ENCODE measurements around the gene ADD1.
"Not testable (repeated sequence)": the region's sequence is repeated elsewhere in the genome, so short reads cannot be mapped to it uniquely, and the experiment has no call there.

The ADD1 gene

DNA sequence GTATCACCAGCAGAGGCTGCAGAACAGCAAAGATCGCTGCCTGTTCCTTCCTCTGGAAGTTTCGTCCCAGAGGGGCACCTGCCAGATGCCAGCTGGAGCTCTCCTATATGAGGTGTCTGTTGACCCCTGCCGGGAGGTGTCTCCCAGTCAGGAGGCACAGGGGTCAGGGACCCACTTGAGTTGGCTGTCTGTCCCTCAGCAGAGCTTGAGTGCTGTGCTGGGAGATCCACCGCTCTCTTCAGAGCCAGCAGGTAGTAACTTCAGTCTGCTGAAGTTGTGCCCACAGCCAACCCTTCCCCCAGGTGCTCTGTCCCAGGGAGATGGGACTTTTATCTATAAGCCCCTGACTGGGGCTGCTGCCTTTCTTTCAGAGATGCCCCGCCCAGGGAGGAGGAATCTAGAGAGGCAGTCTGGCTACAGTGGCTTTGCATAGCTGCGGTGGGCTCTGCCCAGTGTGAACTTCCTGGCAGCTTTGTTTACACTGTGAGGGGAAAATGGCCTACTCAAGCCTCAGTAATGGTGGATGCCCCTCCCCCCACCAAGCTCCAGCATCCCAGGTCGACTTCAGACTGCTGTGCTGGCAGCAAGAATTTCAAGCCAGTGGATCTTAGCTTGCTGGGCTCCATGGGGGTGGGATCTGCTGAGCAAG, 78.9 kb downstream of the ADD1 start:
- not testable (repeated sequence) for DNase-seq (ENCODE audit: low read depth)

DNA sequence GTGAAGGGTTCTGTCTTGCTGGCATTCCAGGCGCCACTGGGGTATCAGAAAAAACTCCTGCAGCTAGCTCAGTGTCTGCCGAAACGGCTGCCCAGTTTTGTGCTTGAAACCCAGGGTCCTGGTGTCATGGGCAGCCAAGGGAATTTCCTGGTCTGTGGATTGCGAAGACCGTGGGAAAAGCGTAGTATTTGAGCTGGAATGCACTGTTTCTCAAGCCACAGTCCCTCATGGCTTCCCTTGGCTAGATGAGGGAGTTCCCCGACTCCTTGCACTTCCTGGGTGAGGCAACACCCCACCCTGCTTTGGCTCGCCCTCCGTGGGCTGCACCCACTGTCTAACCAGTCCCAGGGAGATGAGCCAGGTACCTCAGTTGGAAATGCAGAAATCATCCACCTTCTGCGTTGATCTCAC, 79.5 kb downstream of the ADD1 start:
- DNase-seq (ENCODE audit: low read depth), result peak; percentile 34

DNA sequence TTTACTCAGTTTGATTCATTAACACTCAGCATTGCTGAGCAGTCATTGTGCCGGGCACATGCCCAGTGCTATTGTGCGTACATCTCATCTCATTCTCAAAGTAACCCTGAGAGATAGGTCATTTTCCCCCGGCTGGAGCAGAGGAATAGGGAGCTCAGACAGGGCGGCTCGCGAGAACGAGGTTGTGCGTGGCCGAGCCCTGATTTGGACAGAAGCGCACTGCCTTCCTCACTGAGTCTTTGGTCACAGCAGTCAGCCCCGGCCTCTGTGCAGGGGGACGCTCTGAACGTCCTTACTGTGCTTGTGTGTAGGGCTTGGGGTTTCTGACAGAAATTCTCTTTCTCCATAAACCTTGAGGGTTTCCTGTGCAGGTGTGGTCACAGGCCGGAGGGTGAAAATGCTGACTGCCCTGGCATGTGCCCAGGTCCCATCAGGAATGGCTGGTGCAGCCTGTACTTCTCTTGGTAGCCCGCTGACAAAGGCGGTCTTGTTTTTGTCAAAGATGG, 80.1 kb downstream of the ADD1 start:
- DNase-seq (ENCODE audit: low read depth), result no peak

DNA sequence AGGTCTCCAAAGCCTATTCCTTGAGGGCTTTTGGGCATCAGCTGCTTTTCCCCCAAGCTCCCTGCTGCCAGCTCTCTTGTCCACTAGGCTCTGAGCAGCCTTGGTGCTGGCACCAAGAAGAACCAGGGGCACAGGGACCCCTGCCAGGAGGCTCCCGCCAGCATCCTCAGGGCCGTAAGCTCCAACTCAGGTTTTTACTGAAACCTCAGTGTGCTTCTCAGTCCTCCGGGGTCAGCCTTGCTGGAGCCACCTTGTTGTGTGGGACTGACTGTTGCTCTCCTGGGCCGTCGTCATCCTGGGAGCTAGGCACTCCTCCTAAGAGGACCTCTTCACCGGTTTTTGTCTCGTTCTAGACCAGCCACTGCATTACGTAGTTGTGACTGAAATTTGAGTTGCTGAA, 80.6 kb downstream of the ADD1 start:
- DNase-seq (ENCODE audit: low read depth), result no peak

DNA sequence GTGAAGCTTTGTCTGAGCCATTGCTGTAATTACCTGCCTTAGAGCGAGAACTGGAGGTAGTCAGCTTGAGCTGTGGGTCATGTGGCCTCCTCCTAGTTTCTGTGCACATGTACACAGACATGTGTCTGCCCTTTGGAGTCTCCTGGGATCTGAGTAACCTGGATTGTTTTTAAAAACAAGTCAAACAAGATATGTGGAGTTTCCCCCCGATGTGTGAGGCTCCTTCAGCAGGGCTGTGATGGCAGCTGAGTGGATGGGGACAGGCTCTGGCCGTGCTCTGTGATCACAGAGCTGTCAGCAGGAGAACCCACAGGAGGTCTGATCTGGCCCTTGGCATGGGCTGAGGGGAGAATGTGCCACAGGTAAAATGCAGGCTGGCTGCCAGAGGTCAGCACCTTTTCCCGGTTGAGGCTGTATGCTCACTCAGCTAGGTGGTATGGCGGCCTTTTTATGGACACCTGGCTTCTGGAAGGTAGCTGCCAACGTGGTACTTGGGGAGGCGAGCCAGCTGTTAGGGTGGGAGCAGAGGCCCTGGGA, 81.2 kb downstream of the ADD1 start:
- no peak for DNase-seq (ENCODE audit: low read depth)

DNA sequence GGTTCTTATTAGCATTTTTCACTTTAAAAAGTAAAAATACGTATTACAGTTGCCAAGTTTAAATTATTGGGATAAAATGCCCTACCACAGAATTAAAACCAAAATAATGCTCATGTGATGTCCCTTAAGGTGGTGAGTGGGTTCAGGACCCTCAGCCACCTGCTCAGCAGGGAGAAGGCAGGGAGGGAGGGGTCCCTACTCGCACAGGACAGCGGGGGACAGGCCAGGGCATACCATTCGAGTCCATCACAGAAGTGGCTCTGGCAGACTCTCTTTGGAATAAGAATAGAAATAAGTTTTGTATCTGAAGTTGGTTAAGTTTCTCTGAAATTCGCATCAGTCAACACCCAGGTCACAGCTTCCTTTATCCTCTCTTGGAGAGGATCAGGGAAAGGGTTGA, 81.9 kb downstream of the ADD1 start:
- no peak for DNase-seq (ENCODE audit: low read depth)

DNA sequence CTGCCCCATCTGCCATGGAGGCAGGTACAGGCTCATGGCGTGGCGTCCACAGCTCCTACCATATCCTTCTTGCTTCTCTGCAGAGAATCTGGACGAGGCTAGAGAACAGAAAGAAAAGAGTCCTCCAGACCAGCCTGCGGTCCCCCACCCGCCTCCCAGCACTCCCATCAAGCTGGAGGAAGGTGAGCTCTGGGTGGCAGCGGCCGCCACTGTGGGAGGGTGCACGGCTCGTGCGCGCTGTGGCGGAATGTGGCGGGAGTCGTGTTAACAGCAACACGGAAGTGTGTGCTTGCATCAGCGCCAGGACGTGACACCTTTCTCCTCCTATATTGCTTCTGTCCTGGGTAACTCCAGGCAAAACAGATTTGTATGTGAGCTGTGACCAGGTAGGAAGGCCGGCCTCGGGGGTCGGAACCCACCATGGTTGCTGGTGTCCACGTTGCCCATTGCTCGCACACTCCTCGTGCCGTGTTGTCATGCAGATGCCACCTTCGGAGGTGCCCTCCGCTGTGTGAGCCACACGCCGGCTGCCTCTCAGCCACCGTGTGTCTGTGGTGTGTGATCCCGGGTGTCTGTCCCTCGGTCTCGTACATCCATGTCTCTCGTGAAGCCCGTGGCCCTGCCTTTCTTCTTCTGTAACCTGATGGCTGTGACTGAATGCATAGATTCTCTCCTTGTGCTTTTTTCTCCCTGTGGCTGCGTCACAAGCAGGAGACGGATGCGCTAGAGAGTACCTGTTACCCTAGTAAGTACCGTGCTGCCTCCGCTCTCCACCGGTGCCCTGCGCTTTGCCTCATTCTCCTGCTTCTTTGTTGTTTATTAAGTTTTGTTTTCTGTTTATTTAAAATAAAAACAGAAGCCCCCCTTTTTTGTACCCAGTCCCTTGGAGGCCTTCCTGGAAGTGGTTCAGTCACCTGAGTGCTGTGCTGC, 82.6 kb downstream of the ADD1 start:
- no peak for DNase-seq (ENCODE audit: low read depth)

DNA sequence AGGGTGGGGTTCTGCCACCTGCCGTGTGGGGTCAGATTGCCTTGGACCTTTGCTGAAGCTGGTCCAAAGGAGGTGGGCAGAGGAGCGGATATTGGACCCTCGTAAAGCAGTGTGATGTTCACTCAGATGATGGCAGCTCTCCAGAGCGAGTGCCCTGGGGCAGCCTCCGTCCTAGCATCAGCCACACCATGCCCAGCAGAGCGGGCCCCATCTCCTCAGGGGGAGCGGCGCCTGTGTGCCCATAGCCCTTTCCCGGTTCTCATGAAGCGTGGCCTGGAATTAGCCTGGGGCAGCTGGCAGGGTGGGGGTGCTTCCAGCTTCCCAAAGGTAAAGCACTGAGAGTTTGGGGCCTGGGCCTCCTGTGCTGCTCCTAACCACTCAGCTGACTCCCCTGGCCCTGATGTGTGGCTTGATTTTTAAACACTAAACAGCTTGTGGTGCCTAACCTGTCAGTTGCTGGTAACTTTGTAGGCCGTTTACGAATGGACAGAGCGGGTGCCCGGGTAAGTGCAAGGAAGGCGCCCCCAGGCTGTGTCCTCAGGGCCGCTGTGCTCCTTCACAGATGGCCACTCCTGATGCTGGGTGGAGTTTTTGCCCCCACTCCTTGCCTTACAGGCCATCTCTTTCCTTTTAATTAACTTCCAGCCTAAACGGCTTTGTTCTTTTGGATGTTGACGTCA, 83.5 kb downstream of the ADD1 start:
- DNase-seq (ENCODE audit: low read depth), result no peak

DNA sequence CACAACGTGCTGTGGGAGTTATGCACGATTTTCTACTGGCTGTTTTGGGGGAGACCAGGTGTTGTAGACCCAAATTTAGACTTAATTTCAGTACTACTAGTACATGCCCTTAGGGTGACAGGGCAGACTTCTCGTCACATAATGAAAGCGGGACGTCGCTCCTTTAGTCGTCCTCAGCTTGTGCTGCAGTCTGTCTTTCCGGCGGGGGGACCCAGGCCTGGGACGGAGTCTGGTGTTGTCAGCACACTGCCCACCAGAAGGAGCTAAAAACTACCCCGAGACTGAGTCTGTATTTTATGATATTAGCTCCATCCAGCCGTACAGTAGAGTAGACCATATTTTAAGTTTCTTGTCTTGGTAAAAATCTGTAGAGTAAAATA, 84.0 kb downstream of the ADD1 start:
- DNase-seq (ENCODE audit: low read depth), result no peak

DNA sequence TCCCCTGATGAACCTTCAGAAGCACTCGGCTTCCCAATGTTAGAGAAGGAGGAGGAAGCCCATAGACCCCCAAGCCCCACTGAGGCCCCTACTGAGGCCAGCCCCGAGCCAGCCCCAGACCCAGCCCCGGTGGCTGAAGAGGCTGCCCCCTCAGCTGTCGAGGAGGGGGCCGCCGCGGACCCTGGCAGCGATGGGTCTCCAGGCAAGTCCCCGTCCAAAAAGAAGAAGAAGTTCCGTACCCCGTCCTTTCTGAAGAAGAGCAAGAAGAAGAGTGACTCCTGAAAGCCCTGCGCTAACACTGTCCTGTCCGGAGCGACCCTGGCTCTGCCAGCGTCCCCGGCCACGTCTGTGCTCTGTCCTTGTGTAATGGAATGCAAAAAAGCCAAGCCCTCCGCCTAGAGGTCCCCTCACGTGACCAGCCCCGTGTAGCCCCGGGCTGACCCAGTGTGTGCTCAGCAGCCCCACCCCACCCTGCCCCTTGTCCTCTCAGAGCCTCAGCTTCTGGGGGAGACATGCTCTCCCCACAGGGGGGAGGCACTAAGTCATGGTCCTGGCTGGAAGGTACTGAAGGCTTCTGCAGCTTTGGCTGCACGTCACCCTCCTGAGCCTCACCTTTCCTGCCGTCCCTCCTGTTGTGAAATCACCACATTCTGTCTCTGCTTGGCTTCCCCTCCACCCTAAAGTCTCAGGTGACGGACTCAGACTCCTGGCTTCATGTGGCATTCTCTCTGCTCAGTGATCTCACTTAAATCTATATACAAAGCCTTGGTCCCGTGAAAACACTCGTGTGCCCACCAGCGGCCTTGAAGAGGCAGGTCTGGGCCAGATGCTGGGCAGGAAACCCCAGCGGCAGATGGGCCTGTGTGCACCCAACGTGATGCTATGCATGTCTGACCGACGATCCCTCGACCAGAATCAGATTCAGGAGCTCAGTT, 84.9 kb downstream of the ADD1 start:
- no peak for DNase-seq (ENCODE audit: low read depth)

DNA sequence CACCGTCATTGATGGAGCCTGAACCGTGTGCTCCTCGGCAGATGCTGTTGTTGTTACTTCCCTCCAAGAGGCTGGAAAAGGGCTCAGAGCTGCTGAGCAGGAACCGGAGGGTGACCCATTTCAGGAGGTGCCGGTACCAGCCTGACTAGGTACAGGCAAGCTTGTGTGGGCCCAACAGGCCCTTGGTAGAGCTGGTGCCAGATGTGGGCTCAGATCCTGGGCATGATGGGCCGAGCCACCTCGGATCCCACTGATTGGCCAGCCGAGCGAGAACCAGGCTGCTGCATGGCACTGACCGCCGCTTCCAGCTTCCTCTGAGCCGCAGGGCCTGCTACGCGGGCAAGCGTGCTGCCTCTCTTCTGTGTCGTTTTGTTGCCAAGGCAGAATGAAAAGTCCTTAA, 85.8 kb downstream of the ADD1 start:
- no peak for DNase-seq (ENCODE audit: low read depth)

DNA sequence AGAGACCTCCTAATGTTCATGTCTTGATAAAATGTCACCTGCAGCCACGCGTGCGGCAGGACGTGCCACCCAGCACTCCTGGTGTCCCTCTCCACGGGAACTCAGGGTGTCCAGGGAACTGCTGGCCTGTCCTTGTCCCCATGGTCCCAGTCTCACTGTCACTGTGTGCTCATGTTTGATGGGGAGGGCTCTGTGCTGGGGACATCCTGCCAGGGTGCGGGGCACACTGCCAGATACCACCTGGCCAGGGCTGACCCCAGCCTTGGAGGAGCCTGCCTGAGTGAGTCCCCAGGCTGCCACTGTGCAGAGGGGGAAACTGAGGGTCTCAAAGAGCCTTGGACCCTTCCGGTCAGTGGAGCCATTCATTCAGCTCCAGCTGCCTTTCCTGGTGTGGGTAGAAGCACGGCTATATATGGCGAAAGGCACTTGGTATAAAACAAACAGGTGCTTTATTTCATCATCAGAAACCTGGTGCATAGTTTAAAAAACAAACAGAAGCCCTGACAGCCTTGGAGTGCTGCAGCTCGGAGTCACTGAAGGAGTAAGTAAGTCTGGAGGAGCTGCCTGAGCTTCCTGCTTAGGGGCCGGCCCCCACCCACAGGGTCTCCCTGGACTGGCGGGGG, 86.6 kb downstream of the ADD1 start:
- DNase-seq (ENCODE audit: low read depth), result no peak

DNA sequence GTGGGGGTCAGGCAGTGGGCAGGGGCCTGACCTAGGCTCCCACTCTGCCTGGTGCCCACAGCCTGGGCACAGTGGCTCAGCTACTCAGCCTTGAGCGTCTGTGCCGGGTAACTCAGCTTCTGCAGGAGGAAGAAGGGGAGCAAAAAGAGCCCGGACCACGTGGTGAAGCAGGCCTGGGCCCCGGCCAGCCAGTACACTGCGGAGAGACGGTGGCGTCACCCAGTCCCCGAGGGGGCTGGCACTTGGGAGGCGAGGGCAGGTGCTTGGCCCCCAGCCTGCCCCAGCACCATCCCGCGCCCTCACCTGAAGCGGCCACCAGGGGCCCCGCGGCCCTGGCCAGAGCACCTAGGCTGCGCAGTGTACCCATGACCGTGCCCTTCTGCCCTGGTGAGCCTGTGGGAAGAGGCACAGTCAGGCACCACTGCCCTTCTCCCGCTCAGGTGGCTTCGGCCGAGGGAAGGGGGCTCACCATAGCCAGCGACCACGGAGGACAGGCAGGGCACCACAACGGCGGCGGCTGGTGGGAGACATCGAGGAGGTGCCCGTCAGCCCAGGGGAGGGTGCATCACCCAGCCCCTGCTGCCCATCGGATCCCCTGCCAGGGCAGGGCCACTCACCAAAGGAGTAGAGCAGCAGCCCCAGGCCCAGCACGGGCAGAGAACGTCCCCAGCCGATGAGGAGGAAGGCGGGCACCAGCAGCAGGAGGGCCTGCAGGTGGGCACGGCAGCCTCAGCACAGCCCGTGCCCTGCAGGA, 87.3 kb downstream of the ADD1 start:
- DNase-seq (ENCODE audit: low read depth), result no peak

DNA sequence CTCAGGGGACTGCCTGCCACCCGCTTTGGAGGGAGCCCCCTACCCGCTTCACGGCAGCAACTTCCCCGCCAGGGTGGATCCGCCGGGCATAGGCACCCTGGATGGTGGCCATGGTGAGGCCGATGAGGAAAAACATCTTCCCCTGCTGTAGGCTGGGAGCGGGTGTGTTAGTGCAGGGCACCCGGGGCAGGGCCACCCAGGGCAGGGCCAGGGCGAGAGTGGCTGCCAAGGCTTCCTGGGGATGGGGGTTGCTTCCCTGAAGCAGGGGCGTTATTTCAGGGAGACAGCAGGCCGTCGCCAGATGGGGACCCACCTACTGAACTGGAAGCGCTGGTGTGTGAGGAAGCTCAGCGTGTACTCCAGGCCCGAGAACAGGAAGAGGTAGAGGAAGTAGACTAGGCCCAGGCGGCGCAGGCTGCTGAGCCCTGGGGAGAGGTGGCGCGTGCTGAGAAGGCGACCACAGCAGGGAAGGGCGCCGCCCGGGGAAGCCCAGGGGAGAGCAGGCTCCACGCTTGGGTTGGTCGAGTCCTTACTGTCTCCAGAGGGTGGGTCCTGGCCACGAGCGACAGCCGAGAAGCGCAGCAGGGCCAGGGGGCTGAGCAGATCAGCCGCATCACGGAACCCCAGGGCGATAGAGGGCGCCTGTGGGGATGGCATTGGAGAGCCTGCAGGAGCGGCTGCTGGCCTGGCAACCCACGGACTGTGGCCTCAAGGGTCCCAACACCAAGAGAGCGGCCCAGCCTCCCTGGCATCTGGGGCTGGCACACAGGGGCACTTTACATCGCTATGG, 88.1 kb downstream of the ADD1 start:
- DNase-seq (ENCODE audit: low read depth), result no peak

DNA sequence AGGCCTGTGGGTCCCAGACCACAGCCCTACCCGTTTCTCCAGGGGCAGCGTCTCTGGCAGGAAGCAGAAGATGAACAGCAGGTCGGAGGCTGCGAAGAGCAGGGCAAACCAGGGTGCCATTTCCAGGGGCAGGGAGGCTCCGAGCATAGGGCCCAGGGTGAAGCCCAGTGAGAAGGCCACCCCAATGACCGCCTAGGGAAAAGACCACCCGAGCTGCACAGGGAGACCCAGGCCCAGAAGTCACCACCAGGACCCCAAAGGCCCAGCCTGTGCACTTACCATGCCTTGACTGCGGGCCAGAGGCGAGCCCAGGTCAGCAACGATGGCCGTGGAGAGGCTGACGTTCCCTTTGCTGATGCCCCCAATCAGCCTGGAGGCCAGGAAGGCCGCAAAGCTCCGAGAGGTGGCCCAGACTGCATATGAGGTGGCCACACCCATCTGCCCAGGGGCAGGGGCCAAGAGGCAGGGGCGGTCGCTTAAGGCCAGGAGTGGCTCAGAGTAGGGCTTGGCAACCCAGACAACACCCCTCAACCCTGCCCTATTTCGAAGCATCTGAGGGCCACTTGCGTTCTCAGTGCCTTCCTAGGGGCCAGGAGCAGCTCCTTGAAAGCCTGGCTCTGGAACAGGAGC, 88.8 kb downstream of the ADD1 start:
- no peak for DNase-seq (ENCODE audit: low read depth)

DNA sequence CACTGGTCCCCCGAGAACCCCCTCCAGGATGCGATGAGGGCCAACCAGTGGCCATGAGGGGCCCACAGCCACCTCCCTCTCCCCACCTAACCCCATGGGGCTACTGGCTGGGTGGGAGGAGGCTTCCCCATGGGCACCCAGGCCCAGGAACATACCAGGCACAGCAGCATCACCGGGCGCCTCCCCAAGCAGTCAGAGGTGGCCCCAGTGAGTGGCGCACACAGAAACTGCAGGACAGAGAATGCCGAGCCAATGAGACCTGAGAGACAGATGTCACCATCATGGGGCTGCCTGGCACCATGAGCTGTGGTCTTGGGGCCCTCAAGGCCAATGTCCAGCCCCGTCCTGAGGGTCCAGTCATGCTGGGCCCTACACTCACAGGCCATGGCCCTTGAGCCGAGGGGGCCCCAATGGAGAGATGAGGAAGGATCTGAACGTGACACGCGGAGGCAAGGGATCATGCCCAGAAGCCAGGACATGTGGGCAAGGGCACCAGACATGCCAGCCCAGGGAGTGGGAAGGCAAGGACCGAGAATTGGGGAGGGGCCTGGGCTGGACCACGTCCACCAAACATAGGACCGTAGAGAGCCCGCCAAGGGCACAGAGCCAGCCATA, 89.4 kb downstream of the ADD1 start:
- DNase-seq (ENCODE audit: low read depth), result no peak

DNA sequence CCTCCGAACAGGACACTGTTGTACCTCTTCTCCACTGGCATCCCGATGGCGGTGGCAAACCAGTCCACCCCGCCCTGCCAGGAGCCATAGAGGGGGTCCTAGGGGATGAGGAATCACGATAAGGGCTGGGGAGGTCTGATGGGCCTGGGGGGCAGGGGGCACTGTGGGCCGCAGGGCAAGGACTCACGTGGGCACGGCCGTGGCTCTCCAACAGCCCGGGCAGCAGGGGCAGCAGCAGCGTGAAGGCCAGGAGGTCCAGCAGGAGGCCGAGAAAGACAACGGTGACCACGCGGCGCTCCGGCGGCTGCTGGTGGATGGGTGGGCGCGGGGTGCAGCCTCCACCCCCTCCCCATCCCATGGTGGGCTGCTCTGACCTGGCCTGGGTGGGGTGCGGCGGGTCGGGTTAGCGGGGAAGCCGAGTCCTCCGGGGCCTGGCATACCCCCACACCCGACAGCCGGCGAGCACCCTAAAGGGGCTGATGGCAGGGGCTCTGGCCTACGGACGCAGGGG, 90.0 kb downstream of the ADD1 start:
- no peak for DNase-seq (ENCODE audit: low read depth)
